Stimulated activated CD4-positive, alpha-beta T cell treated with anti-CD3 and anti-CD28 coated beads, Interleukin-1b, Interleukin-23, amount 100 ng/mL, for 1 hour (primary cell): ENCODE data around the gene ANAPC2.

Source experiments
- DNase-seq, 2 donors: peaks; one replicate each; pipeline ENCODE4 v3.0.0-alpha.2; 2020; ENCODE audit warnings: low read depth in 2 of 2

ANAPC2 gene

GRCh38 chr9:137162505-137163364, 25.6 kb downstream of the ANAPC2 start:
- DNase-seq: no peak

DNA sequence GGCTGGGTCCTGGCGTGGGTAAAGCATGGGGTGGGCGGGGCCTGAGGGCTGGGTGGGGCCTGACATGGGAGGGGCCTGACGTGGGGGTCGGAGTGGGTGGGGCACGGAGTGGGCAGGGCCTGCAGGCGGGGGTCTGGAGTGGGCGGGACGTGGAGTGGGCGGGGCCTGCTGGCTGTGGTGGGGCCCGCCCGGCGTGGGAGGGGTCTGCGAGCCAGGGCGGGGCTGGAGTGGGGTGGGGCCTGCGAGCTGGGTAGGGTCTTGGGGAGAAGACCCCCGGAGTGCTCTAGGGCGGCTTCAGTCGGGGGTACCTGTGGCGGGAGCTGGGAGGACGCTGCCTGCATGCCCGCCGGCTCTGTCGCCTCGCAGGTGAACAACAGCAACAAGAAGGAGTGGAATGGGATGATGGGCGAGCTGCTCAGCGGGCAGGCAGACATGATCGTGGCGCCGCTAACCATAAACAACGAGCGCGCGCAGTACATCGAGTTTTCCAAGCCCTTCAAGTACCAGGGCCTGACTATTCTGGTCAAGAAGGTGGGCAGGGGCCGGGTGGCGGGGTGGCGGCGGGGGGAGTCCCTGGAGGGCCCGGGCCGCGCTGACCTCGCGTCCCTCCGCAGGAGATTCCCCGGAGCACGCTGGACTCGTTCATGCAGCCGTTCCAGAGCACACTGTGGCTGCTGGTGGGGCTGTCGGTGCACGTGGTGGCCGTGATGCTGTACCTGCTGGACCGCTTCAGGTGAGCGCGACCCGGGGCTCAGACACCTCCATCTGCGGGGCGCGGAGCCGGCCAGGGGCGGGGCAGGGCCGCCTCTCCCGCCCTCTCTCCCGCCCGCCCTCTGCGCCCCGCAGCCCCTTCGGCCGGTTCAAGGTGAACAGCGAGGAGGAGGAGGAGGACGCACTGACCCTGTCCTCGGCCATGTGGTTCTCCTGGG, 26.5 kb downstream of the ANAPC2 start:
- DNase-seq: no peak

DNA sequence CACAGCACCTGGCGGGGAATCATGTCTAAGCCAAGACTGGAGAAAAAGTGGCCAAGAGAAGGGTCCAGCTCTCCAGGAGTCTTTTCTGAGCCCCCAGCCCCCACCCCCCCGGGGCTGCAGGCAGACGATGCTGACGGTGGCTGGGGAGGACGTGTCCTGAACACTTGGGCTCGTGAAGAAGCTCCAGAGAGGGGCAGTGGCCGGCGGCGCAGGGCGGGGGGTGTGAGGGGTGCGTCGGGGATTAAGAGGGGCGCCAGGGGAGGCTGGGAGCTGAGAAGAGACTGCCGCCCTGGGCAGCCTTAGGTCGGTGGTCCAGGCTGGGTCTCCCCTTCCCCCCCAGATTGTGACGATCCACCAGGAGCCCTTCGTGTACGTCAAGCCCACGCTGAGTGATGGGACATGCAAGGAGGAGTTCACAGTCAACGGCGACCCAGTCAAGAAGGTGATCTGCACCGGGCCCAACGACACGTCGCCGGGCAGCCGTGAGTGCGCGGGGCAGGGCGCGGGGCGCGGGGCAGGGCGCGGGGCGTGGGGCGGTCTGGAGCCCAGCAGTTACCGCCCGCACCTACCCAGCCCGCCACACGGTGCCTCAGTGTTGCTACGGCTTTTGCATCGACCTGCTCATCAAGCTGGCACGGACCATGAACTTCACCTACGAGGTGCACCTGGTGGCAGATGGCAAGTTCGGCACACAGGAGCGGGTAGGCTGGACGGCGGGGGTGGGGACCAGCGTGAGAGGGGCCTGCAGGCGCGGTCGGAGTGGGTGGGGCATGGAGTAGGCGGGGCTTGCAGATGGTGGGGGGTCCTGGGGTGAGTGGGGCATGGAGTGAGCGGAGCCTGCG, 27.4 kb downstream of the ANAPC2 start:
- DNase-seq: no peak

DNA sequence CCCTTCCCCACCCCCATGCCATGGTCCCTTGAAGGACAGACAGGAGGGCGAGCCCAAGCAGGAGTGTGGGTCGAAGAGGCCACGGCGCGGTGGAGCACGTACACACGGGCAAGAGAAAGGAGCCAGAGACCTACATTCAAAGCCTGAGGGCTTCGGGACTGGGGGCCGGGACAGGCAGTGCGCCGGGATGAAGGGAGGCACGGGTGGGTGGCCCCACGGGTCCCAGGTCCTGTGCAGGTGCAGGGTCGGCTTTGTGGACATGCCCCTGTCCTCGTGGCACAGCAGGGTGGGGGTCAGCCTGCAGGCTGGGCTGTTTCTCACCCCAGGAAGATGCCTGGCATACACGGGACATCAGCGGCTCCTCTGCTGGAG, 28.3 kb downstream of the ANAPC2 start:
- DNase-seq: no peak

DNA sequence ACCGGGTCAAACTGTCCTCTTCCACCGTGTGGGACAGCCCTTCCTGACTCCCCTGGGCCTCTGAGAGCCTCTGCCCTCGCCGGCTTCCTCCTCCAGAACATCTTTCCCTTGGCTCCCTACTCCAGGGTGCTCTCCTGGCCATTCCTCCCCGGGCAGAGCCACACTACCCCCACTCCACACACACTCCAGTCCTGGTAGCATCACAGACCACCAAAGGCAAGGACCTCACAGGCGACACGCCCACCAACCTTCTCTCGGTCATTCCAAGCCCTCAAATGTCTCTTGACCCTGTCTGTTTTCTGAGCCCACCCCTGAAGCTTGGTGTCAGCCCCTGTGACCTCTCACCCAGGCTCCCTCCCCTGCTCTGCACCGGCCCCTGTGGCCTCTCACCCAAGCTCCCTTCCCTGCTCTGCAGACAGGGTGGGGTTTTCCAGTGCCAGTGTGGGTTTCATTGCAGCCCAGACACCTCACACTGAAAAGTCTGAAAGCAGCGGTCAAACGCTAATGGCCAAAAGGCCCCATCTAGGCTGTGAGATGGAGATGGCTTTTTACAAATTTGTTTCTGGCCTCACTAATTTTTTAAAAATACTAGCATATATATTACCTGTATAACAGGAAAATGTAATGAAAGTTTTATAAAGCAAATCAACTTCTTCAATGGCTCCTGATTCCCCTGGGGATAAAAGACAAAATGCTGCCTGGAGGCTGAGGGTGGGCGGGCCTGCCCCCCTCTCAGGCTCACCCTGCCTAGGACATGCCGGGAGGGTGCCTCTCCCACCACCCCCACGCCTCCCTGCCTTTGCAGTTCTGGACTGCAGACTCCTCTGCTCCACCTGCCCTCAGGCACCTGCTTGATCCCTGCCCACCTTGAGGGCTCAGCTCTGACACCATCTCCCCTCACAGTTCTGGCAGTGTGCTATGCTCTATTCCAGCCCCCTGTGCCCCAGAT, 29.0 kb downstream of the ANAPC2 start:
- no peak for DNase-seq

DNA sequence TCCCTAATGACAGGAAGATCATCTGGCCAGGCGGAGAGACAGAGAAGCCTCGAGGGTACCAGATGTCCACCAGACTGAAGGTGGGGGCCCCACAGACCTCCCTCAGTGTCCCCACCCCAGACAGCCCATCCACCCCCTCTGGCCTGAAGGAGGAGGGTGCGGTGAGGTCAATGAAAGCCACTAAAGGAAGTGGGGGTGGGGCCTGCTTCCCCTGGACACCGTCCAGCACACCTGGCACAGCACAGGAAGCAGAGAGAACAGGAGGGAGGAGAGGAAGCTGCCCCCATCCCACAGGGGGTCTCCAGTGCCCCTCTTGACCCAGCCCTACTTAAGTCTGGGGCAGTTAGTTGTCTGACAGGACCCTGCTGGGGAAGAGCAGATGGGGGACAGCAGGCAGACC, 29.7 kb downstream of the ANAPC2 start:
- DNase-seq: no peak

- no peak for DNase-seq
These were observed 30.5 kb downstream of the ANAPC2 start for GRCh38 chr9:137157618-137158415.

GRCh38 chr9:137156567-137157375, 31.6 kb downstream of the ANAPC2 start:
- DNase-seq: peak; percentile 24 to 45

- DNase-seq: no peak
These were observed 35.4 kb downstream of the ANAPC2 start for GRCh38 chr9:137152844-137153405.

- peak in 1 of 2 donors; percentile 29 for DNase-seq
These were observed 37.5 kb downstream of the ANAPC2 start for GRCh38 chr9:137150617-137151457.

DNA sequence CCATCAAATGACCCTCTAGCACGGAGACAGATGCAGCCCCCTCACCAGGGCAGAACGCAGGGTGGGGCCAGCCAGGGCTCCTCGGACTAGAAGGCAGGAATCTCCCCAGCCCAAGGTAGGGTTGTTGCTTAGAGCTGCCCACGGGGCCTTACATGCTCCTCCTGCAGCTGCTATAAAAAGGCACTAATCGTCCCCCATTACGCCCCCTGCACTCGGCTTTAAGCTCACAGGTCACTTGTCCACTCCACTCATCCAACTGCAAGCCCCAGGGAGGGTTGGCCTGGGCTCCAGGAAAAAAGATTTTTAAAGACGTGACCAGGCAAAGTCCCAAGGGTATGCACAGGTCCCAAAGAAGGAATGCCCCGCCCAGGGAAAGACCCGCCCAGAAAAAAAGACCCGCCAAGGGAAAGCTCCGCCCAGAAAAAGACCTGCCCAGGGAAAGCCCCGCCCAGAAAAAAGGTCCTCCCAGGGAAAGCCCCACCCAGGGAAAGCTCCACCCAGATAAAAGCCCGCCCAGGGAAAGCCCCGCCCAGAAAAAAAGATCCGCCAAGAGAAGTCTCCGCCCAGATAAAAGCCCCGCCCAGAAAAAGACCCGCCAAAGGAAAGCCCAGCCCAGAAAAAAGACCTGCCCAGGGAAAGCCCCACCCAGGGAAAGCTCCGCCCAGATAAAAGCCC, 38.3 kb downstream of the ANAPC2 start:
- DNase-seq: no peak

DNA sequence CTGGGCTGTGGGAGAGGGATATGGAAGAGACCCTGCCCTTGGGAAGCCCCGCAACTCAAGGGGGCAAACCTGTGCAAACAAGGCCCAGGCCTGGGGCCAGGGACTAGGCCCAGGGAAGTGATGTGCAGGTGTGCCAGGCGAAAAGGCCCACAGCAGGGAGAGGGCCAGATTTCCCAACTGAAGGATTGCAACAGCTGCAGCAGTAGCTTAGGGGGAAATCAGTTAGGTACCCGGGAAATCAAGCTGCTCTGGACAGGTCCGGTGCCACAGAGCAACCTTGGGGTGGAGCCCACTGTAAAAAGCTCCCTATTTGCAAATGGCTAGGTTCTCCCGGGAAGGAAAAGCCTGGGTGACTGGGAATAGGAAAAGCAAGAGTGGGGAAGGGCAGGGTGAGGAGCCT, 39.0 kb downstream of the ANAPC2 start:
- DNase-seq: no peak

- no peak for DNase-seq
These were observed 39.7 kb downstream of the ANAPC2 start for GRCh38 chr9:137148661-137149060.

DNA sequence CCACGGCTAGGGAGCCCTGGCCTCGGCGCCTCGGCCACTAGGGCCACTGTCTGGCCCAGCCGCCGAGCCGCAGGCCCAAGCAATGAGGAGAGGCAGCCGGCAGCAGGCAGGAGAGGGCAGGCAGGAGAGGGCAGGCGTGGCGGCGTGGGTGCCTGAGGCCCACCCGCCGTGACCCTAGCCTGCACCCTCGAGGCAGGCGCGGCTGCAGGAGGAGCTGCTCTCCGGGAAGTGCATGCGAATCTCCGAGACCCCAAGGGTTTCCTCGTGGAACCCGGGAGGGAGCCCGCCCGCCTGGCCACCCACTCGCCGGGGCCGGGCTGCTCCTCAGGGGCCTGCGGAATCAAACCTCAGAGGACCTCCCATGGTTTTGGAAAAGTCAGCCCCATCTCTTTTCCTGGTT, 40.1 kb downstream of the ANAPC2 start:
- DNase-seq: no peak

- no peak for DNase-seq
These were observed 40.6 kb downstream of the ANAPC2 start for GRCh38 chr9:137147793-137148160.

DNA sequence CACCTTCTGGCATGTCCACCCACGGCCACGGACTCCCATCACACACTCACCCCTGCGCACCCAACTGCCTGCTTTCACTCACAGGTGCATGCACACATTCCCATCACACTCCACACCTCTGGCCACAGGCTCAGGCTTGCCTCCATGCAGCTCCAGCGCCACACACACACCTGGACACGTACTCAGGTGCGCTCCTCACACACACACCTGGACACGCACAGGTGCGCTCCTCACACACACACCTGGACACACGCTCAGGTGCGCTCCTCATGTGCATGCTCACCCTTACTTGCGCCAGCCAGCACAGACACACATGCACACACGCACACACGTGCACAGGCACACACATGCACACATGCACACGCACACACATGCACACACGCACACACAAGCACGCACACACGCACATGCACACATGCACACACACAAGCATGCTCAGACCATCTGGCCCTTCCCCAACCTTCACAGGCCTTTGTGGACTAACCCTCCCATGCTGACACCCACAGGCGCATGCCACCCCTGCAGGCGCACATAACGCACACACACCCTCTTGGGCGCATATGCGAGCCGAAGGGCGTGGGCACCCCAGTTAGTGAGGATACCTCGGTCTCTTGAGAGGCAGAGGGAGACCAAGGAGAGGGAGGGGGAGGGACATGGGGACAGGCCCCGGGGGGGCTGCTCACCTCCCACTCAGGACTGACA, 41.1 kb downstream of the ANAPC2 start:
- no peak for DNase-seq

DNA sequence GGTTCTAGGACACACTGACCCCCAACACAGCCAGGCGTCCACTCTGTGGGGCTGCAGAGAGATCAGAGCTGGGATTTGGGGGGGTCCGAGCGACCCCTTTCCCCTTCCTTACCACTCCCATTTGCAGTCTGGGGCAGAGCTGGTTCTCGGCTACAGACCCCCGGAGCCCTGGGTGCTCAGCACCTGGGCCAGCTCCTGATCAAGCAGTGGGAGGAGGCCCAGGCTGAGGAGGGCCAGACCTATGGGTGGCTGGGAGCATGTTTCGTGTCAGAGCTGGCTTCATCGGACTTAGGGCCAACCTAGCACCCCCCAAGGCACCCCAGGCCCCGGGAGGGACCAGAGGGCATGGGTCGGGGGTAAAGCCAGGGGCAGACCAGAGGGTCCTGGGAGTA, 41.8 kb downstream of the ANAPC2 start:
- no peak for DNase-seq
